H1 (cell line): ENCODE data around the gene GRIN2C. TPM values are rescaled to one million over a fixed set of nuclear protein-coding genes. Genes with fewer than 3 reads are reported as not detected.
A peak's percentile ranks its signal among the peaks of the same experiment; 100 is the strongest.

Experiments
- CTCF ChIA-PET: fragments of 300-600 bp; sonication (Branson Sonifier 250); formaldehyde crosslinking; loops from one replicate; lab custom pipeline; 2021; ENCODE audit not compliant: partially characterized antibody; lab: Charles Lee
- POLR2A ChIA-PET: fragments of 300-600 bp; sonication (Branson Sonifier 250); formaldehyde crosslinking; loops from one replicate; lab custom pipeline; 2021; ENCODE audit warnings: inconsistent platforms; ENCODE audit not compliant: partially characterized antibody; lab: Charles Lee
- DNase-seq, 2 experiments: peaks; one replicate each; pipeline versions ENCODE4 v3.0.0 to v3.0.0-alpha.2; 2010 to 2022; ENCODE audit warnings: low spot score in 2 of 2, low read depth in 1 of 2, mixed read lengths in 1 of 2
- FAIRE-seq: peaks from 2 replicates; lab custom pipeline; 2011; peaks lifted over from hg19 to GRCh38; lab: Jason Lieb, UNC
- H2AFZ ChIP-seq: 2 replicates; pipeline ENCODE4 v1.8.1; 2012; ENCODE audit warnings: low read length, inconsistent platforms
- H2AK5ac ChIP-seq: 2 replicates; pipeline ENCODE4 v1.6.1; 2013; ENCODE audit warnings: low read depth, low read length
- H2BK120ac ChIP-seq: replicated peaks from 2 replicates; pipeline ENCODE3; 2013; ENCODE audit warnings: low read depth, low read length, inconsistent platforms
- H2BK12ac ChIP-seq: 2 replicates; pipeline ENCODE4 v1.6.1; 2013; ENCODE audit warnings: low read depth, low read length
- H2BK15ac ChIP-seq: 2 replicates; pipeline ENCODE4 v1.6.1; 2013; ENCODE audit warnings: low read length
- H2BK20ac ChIP-seq: 2 replicates; pipeline ENCODE4 v1.6.1; 2013; ENCODE audit warnings: low read length
- H2BK5ac ChIP-seq: 2 replicates; pipeline ENCODE4 v1.6.1; 2013; ENCODE audit warnings: low read depth, low read length
- H3K14ac ChIP-seq: 2 replicates; pipeline ENCODE4 v1.6.1; 2013; ENCODE audit warnings: inconsistent platforms; ENCODE audit not compliant: insufficient read length
- H3K18ac ChIP-seq: 2 replicates; pipeline ENCODE4 v1.6.1; 2013; ENCODE audit warnings: low read length; ENCODE audit errors: extremely low read depth
- H3K23ac ChIP-seq: 2 replicates; pipeline ENCODE4 v1.6.1; 2013; ENCODE audit warnings: inconsistent platforms; ENCODE audit not compliant: insufficient read length
- H3K23me2 ChIP-seq: 2 replicates; pipeline ENCODE4 v1.6.1; 2013; ENCODE audit warnings: low read depth, low read length
- H3K27ac ChIP-seq: 2 replicates; pipeline ENCODE4 v1.6.1; 2011; ENCODE audit warnings: low read depth, low read length, inconsistent platforms
- H3K27me3 ChIP-seq, 4 experiments: replicated peaks in 1 of 4; 1 replicate in 1 of 4; 2 replicates in 3 of 4; pipeline versions ENCODE4 v1.6.1 to v1.8.1; 2011 to 2013; ENCODE audit warnings: low read length in 3 of 4, mild to moderate bottlenecking in 3 of 4, inconsistent platforms in 2 of 4, mixed read lengths in 2 of 4, moderate library complexity in 1 of 4; ENCODE audit not compliant: control insufficient read depth in 3 of 4, insufficient read depth in 3 of 4; ENCODE audit errors: extremely low read depth in 1 of 4
- H3K36me3 ChIP-seq, 4 experiments: 2 replicates each; pipeline versions ENCODE4 v1.6.1 to v1.8.1; 2011 to 2013; ENCODE audit warnings: mild to moderate bottlenecking in 4 of 4, low read length in 3 of 4, moderate library complexity in 2 of 4, control low read depth in 1 of 4, inconsistent platforms in 1 of 4; ENCODE audit not compliant: insufficient read depth in 4 of 4, control insufficient read depth in 2 of 4
- H3K4ac ChIP-seq: replicated peaks from 2 replicates; pipeline ENCODE3; 2013; ENCODE audit warnings: low read length, low read depth, mixed read lengths, inconsistent platforms; ENCODE audit not compliant: insufficient read length
- H3K4me1 ChIP-seq, 4 experiments: replicated peaks in 1 of 4; 1 replicate in 1 of 4; 2 replicates in 3 of 4; pipeline versions ENCODE4 v1.6.1 to v1.8.1; 2011 to 2013; ENCODE audit warnings: low read length in 3 of 4, inconsistent platforms in 2 of 4, mixed read lengths in 1 of 4; ENCODE audit not compliant: insufficient read depth in 4 of 4, control insufficient read depth in 3 of 4
- H3K4me2 ChIP-seq, 2 experiments: 2 replicates each; pipeline versions ENCODE4 v1.6.1 to v1.8.1; 2011 to 2013; ENCODE audit warnings: low read depth in 2 of 2, low read length in 2 of 2, control low read depth in 1 of 2, inconsistent platforms in 1 of 2, mild to moderate bottlenecking in 1 of 2; ENCODE audit not compliant: insufficient read depth in 1 of 2
- H3K4me3 ChIP-seq, 4 experiments: fragments of 200-600, 300-600 bp in 1 of 4; sonication (generic), shearing (Covaris generic), sonication (Bioruptor Twin) in 1 of 4; 2 replicates each; pipeline versions ENCODE4 v1.5.1 to v1.8.1; 2011 to 2016; ENCODE audit warnings: low read length in 4 of 4, low read depth in 3 of 4, control low read depth in 2 of 4, inconsistent platforms in 2 of 4, mild to moderate bottlenecking in 2 of 4, mixed read lengths in 1 of 4, moderate library complexity in 1 of 4; ENCODE audit not compliant: insufficient read depth in 2 of 4; ENCODE audit errors: extremely low read depth in 1 of 4
- H3K56ac ChIP-seq: replicated peaks from 2 replicates; pipeline ENCODE3; 2013; ENCODE audit warnings: low read depth, mild to moderate bottlenecking, mixed read lengths, low read length, inconsistent platforms; ENCODE audit not compliant: insufficient read length
- H3K79me1 ChIP-seq: 2 replicates; pipeline ENCODE4 v1.6.1; 2013; ENCODE audit warnings: low read depth, low read length, control low read depth
- H3K79me2 ChIP-seq, 2 experiments: 2 replicates each; pipeline versions ENCODE4 v1.6.1 to v1.8.1; 2012 to 2013; ENCODE audit warnings: low read length in 2 of 2, mild to moderate bottlenecking in 2 of 2, inconsistent platforms in 1 of 2; ENCODE audit not compliant: insufficient read depth in 2 of 2, control insufficient read depth in 1 of 2
- H3K9ac ChIP-seq, 4 experiments: replicated peaks in 1 of 4; 1 replicate in 1 of 4; 2 replicates in 3 of 4; pipeline versions ENCODE4 v1.6.1 to v1.8.1; 2011 to 2013; ENCODE audit warnings: low read depth in 3 of 4, low read length in 3 of 4, control low read depth in 2 of 4, mild to moderate bottlenecking in 2 of 4, moderate library complexity in 2 of 4, inconsistent platforms in 1 of 4; ENCODE audit errors: extremely low read depth in 1 of 4
- H3K9me3 ChIP-seq, 2 experiments: 2 replicates each; pipeline versions ENCODE4 v1.6.1 to v1.8.1; 2012 to 2013; ENCODE audit warnings: mild to moderate bottlenecking in 2 of 2, moderate library complexity in 2 of 2, control low read depth in 1 of 2, inconsistent platforms in 1 of 2, low read depth in 1 of 2, low read length in 1 of 2, mixed read lengths in 1 of 2; ENCODE audit not compliant: insufficient read depth in 2 of 2
- H4K20me1 ChIP-seq, 2 experiments: replicated peaks in 1 of 2; 2 replicates each; pipeline versions ENCODE3 to v1.8.1; 2011 to 2013; ENCODE audit warnings: inconsistent platforms in 2 of 2, low read length in 2 of 2, mild to moderate bottlenecking in 1 of 2; ENCODE audit not compliant: insufficient read depth in 2 of 2, control insufficient read depth in 1 of 2
- H4K5ac ChIP-seq: 2 replicates; pipeline ENCODE4 v1.6.1; 2013; ENCODE audit warnings: low read length, low read depth, mixed read lengths, inconsistent platforms; ENCODE audit not compliant: insufficient read length
- H4K8ac ChIP-seq: 2 replicates; pipeline ENCODE4 v1.8.0; 2013; ENCODE audit warnings: mild to moderate bottlenecking, moderate library complexity, low read length, inconsistent platforms; ENCODE audit not compliant: insufficient read depth; ENCODE audit errors: extremely low read depth
- H4K91ac ChIP-seq: replicated peaks from 2 replicates; pipeline ENCODE3; 2013; ENCODE audit warnings: low read length, mixed read lengths, inconsistent platforms; ENCODE audit not compliant: insufficient read length
- ATF3 ChIP-seq: IDR thresholded peaks from 2 replicates; pipeline ENCODE4 v1.6.1; 2011; ENCODE audit warnings: low read depth, mild to moderate bottlenecking, low read length; ENCODE audit not compliant: insufficient read depth
- CBX8 ChIP-seq: fragments of 300-800, 300-1000 bp; sonication (generic); IDR thresholded peaks from 2 replicates; pipeline ENCODE4 v1.7.1; 2016; ENCODE audit warnings: low read depth, low read length, borderline replicate concordance
- E2F6 ChIP-seq: IDR thresholded peaks from 2 replicates; pipeline ENCODE4 v1.6.1; 2012; ENCODE audit warnings: inconsistent platforms
- HDAC2 ChIP-seq, 2 experiments: fragments of 300-600 bp in 1 of 2; sonication (generic) in 1 of 2; IDR thresholded peaks; 2 replicates each; pipeline ENCODE4 v1.6.1; 2011 to 2012; ENCODE audit warnings: low read depth in 2 of 2, low read length in 2 of 2, mild to moderate bottlenecking in 2 of 2, moderate library complexity in 2 of 2, borderline replicate concordance in 1 of 2, inconsistent platforms in 1 of 2
- KDM1A ChIP-seq: fragments of 200-600, 300-600 bp; sonication (generic); IDR thresholded peaks from 2 replicates; pipeline ENCODE4 v1.7.1; 2016; ENCODE audit warnings: mild to moderate bottlenecking, low read length, borderline replicate concordance
- RNF2 ChIP-seq: fragments of 200-900, 300-1000 bp; sonication (generic); IDR thresholded peaks from 2 replicates; pipeline ENCODE4 v1.7.1; 2016; ENCODE audit warnings: borderline replicate concordance, low read depth, mild to moderate bottlenecking, antibody characterized with exemption, low read length; ENCODE audit not compliant: poor library complexity, severe bottlenecking; ENCODE audit errors: missing control alignments
- RXRA ChIP-seq: IDR thresholded peaks from 2 replicates; pipeline ENCODE4 v1.6.1; 2011; ENCODE audit warnings: low read depth, mild to moderate bottlenecking, low read length, moderate library complexity; ENCODE audit not compliant: insufficient read depth
- WGBS, 2 experiments: shearing (Covaris generic) in 1 of 2; methylation state at CpG; one replicate each; pipeline versions ENCODE4 v1.1.6 to v1.1.7; 2013 to 2015; ENCODE audit warnings: low lambda C conversion rate in 2 of 2, mixed read lengths in 2 of 2, inconsistent platforms in 1 of 2, low coverage in 1 of 2, missing lambda C conversion rate in 1 of 2; ENCODE audit not compliant: insufficient replicate concordance in 2 of 2, insufficient coverage in 1 of 2, insufficient read length in 1 of 2; ENCODE audit errors: extremely low coverage in 1 of 2, missing lambda C conversion rate in 1 of 2; 5-methylcytosine and 5-hydroxymethylcytosine counted together
- polyA plus RNA-seq, 7 experiments: library from polyadenylated mRNA; depleted of rRNA in 3 of 7; stranded (reverse) in 5 of 7; unstranded in 2 of 7; fragments of >200 nt in 5 of 7; fragments of 200-250 nt in 2 of 7; gene quantifications; 1 replicate in 5 of 7; 2 replicates in 1 of 7; 4 replicates in 1 of 7; pipeline versions ENCODE4 v1.2.1 to v1.2.3, GENCODE V29; 2011 to 2013; ENCODE audit warnings: missing spikeins in 2 of 7, mixed read lengths in 2 of 7
- total RNA-seq: library from RNA; stranded (reverse); fragmentation: NEBNext Ultra II Directional; extraction: Animal tissue kit (Norgen Biotek cat#: 25700); gene quantifications from 2 replicates; pipeline ENCODE4 v1.2.1, GENCODE V29; 2021

GRIN2C gene
- total and polyA plus RNA-seq, 2 of the 8 experiments (the other 6 are each of a cell fraction or from before 2014, with no cell fraction given), result 0.06 to 0.07 TPM

GRCh38 chr17:74898376-74898946, 38.8 kb upstream of the GRIN2C start:
- peaks cover 5 to 32% (median 22%) of the 10 kb centered on the region in 4 experiments for H3K27me3 ChIP-seq
- no peak overlapping the region for H2AFZ ChIP-seq
- H2BK15ac ChIP-seq, result no peak overlapping the region
- H3K14ac ChIP-seq, result no peak overlapping the region
- H2BK20ac ChIP-seq, result no peak overlapping the region
- peaks cover 5% of the 10 kb centered on the region for H3K23me2 ChIP-seq
- no peaks in the 10 kb centered on the region for H4K20me1 ChIP-seq
- WGBS, 2 experiments, result 81% methylated on average over 9 of the region's 11 CpGs; no CpG with 5 or more reads in 1 of the 2 experiments
- ChIA-PET CTCF (interaction anchor here (0.6 to 2.3 kb wide), 4 partner anchors 15 to 64 kb away, joined by 3 to 7 read pairs (median 4); no protein-coding TSS in a partner anchor), POLR2A (interaction anchor here (2.3 kb wide), 1 partner anchor 25 kb away, joined by 8 read pairs; the partner anchor contains the start of gene FDXR)
- no peak overlapping the region for H4K5ac ChIP-seq
- H2AK5ac ChIP-seq, result no peak overlapping the region
- TF ChIP-seq KDM1A, result 0 out of 2 replicates have a peak, but pooled peaks have one; percentile 51
- TF ChIP-seq ATF3, result no peak
- no peak for TF ChIP-seq CBX8
- TF ChIP-seq HDAC2 (IDR thresholded peaks at IDR 0.05; ENCODE audit: borderline replicate concordance in 1 of 2, low read depth in 2 of 2, low read length in 2 of 2), result no peak
- no peak for TF ChIP-seq RXRA
- no peak for TF ChIP-seq E2F6
- no peak for TF ChIP-seq RNF2
- FAIRE-seq, result no peak
- no peak for DNase-seq
- no peak overlapping the region for H3K18ac ChIP-seq
- H3K56ac ChIP-seq, result no peak overlapping the region
- no peak overlapping the region for H3K4me3 ChIP-seq
- no peak overlapping the region for H2BK12ac ChIP-seq
- H2BK5ac ChIP-seq, result no peak overlapping the region
- no peak overlapping the region for H4K91ac ChIP-seq
- H3K4ac ChIP-seq, result no peak overlapping the region
- no peaks in the 10 kb centered on the region for H3K9me3 ChIP-seq
- H2BK120ac ChIP-seq, result no peak overlapping the region
- H4K8ac ChIP-seq, result no peak overlapping the region
- no peak overlapping the region for H3K9ac ChIP-seq
- H3K27ac ChIP-seq, result no peak overlapping the region
- no peaks in the 10 kb centered on the region for H3K79me1 ChIP-seq
- H3K79me2 ChIP-seq, result no peaks in the 10 kb centered on the region
- no peak overlapping the region for H3K23ac ChIP-seq
- peaks cover 0 to 6% (median 2%) of the 10 kb centered on the region in 4 experiments; a peak in 3 of 7 replicates for H3K4me1 ChIP-seq
- H3K36me3 ChIP-seq, result no peaks in the 10 kb centered on the region
- no peak overlapping the region for H3K4me2 ChIP-seq
